Fibroblast of villous mesenchyme (primary cell): Measurements from ENCODE around the gene MS4A10. TPM values are rescaled to one million over a fixed set of nuclear protein-coding genes. Genes with fewer than 3 reads are reported as not detected.
"Not testable (repeated sequence)": the region's sequence is repeated elsewhere in the genome, so short reads cannot be mapped to it uniquely, and the experiment has no call there.

Experiments used
- DNase-seq: peaks from one replicate; pipeline ENCODE4 v3.0.0-alpha.2; 2010; ENCODE audit warnings: low read depth
- H3K4me3 ChIP-seq: 2 replicates; pipeline ENCODE4 v1.5.1; 2011; ENCODE audit warnings: low read depth, mild to moderate bottlenecking, low read length
- total RNA-seq: library from RNA; depleted of rRNA; stranded (reverse); fragments of >200 nt; gene quantifications from 2 replicates; pipeline ENCODE4 v1.2.3, GENCODE V29; 2012
- TF ChIP-seq, protein P1 (sequence below): IDR thresholded peaks from 2 replicates; pipeline ENCODE4 v1.5.1; 2012; ENCODE audit warnings: low read depth, mild to moderate bottlenecking, low read length; ENCODE audit not compliant: insufficient read depth

MS4A10 gene
- total RNA-seq, 1 donor, result not detected

- TF ChIP-seq, protein P1, sequence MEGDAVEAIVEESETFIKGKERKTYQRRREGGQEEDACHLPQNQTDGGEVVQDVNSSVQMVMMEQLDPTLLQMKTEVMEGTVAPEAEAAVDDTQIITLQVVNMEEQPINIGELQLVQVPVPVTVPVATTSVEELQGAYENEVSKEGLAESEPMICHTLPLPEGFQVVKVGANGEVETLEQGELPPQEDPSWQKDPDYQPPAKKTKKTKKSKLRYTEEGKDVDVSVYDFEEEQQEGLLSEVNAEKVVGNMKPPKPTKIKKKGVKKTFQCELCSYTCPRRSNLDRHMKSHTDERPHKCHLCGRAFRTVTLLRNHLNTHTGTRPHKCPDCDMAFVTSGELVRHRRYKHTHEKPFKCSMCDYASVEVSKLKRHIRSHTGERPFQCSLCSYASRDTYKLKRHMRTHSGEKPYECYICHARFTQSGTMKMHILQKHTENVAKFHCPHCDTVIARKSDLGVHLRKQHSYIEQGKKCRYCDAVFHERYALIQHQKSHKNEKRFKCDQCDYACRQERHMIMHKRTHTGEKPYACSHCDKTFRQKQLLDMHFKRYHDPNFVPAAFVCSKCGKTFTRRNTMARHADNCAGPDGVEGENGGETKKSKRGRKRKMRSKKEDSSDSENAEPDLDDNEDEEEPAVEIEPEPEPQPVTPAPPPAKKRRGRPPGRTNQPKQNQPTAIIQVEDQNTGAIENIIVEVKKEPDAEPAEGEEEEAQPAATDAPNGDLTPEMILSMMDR, result no peak
- no peak for DNase-seq
- no peak overlapping the region for H3K4me3 ChIP-seq
These were observed 32.9 kb downstream of the MS4A10 start for GRCh38 chr11:60818057-60818456.

DNA sequence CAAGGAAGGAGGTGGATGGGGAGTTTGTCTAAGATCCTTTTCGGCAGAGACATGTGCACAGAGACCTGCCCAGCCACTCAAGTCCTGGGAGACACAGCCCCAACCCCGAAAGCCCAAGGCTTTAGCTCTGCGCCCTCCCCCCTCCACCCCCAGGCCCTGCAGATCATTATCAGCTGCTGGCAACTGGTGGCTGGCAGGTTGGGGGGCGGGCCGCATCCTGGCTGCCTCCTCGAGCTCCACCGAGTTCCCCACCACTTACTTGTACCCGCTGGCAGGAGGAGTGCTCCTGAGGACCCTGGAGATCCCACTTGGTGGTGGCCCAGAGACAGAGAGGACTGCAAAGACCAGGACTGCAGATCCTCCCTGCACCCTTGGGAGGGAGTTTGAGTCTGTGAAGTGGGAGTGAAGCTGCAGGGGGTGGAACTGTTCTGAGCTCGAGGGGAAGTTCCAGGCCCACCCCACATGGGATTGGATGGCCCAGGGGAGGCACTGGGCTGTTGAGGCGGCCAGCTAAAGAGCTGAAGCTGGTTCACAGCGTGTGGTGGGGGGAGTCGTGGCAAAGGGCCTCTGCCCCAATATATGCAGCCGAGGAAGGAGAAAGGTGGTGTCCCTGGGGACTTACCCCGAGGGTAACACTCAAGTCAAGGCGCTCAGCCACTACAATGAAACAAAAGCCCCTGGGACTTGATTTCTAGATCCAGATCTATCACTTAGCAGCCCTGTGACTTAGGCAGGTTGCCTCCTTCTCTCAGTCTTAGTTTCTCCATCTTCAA, 36.9 kb downstream of the MS4A10 start:
- TF ChIP-seq, protein P1, result no peak
- no peak for DNase-seq
- H3K4me3 ChIP-seq, result no peak overlapping the region

GRCh38 chr11:60823745-60824306, 38.7 kb downstream of the MS4A10 start:
- not testable (repeated sequence) for H3K4me3 ChIP-seq, DNase-seq

- H3K4me3 ChIP-seq, result no peak overlapping the region
- TF ChIP-seq, protein P1, result no peak
- DNase-seq, result no peak
These were observed 40.0 kb downstream of the MS4A10 start for GRCh38 chr11:60825118-60825517.

DNA sequence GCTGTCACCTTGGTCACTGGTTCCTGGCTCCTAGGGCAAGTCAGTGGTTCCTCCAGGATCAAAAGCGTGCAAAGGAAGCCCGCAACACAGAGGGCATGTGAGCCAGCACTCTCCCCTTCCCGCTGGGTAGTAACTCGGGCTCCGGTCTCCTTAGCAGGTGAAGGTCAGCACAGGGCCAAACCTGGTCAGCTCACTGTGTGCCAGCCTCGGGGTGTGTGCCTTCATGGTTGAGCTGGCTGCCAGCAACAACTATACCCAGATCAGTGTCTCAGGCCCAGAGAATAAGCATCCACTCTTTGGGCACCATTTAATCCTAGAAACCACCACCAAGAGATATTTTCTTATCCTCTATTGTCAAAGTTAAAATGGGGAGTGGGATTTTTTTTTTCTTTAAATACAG, 40.7 kb downstream of the MS4A10 start:
- no peak overlapping the region for H3K4me3 ChIP-seq
- TF ChIP-seq, protein P1, result no peak
- DNase-seq, result no peak

GRCh38 chr11:60830478-60831142, 45.5 kb downstream of the MS4A10 start:
- DNase-seq, result no peak
- H3K4me3 ChIP-seq, result no peak overlapping the region
- TF ChIP-seq, protein P1, result no peak

GRCh38 chr11:60831143-60831500, 46.0 kb downstream of the MS4A10 start:
- peak; percentile 72 for DNase-seq
- no peak overlapping the region for H3K4me3 ChIP-seq
- TF ChIP-seq, protein P1, result peak; percentile 93
